ENCODE results near the gene HMGCLL1. TPM values are rescaled to one million over a fixed set of nuclear protein-coding genes. Genes with fewer than 3 reads are reported as not detected.

Gene HMGCLL1
- total RNA-seq, 1 experiment from 2014 or later: 0.39 TPM

DNA sequence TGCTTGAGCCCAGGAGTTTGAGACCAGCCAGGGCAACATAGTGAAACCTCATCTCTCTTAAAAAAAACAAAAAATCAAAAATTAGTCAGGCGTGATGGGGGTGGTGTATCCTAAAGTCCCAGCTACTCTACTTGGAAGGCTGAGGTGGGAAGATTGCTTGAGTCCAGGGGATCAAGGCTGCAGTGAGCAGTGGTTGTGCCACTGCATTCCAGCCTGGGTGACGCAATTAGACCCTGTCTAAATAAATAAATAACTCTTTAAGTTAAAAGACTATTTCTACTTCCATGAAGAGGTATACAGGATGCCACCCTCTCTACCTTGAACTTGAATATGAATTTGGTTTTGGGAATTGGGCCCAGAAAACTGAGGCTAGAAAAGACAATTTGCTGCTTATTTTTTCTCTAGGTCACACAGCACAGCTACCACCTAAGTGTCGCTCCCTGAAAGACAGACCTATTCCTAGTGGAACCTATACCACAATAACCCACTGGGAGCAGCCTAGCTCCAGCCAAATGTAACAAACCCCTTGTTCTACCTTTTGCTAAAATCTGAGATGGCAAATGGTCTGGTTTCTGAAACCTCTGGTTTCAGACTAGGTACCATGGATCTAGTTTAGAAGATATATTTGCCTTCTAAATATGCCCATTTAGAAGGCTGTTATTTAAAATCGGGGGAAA is 35.2 kb downstream of the HMGCLL1 start:
- Histone ChIP-seq H3F3A (ENCODE audit: insufficient read depth, low read depth) (no peaks in the 10 kb centered on the region), H3K36me3 (ENCODE audit: low read depth) (no peaks in the 10 kb centered on the region), H4K20me1 (ENCODE audit: insufficient read depth) (no peaks in the 10 kb centered on the region), H3K4me2 (no peak overlapping the region), H3K9me3 (ENCODE audit: insufficient read depth, low read depth) (no peaks in the 10 kb centered on the region; the same call in 1 of the 2 replicates), H3K9me2 (ENCODE audit: insufficient read depth) (no peaks in the 10 kb centered on the region), H3K4me3 (no peak overlapping the region), H3K4me1 (replicated peaks; ENCODE audit: insufficient read depth) (no peaks in the 10 kb centered on the region), H3K27ac (no peak overlapping the region), H3K79me2 (ENCODE audit: low read depth) (no peaks in the 10 kb centered on the region), H3K27me3 (ENCODE audit: insufficient read depth, low read depth) (no peaks in the 10 kb centered on the region), H2AFZ (no peak overlapping the region)
- DNase-seq: no peak
- POLR2A ChIA-PET (ENCODE audit: unreplicated experiment): no interaction called here
- CTCF ChIA-PET: no interaction called here
- TF ChIP-seq EZH2 (IDR thresholded peaks at IDR 0.05; ENCODE audit: low read depth): no peak
- TF ChIP-seq, protein P1, sequence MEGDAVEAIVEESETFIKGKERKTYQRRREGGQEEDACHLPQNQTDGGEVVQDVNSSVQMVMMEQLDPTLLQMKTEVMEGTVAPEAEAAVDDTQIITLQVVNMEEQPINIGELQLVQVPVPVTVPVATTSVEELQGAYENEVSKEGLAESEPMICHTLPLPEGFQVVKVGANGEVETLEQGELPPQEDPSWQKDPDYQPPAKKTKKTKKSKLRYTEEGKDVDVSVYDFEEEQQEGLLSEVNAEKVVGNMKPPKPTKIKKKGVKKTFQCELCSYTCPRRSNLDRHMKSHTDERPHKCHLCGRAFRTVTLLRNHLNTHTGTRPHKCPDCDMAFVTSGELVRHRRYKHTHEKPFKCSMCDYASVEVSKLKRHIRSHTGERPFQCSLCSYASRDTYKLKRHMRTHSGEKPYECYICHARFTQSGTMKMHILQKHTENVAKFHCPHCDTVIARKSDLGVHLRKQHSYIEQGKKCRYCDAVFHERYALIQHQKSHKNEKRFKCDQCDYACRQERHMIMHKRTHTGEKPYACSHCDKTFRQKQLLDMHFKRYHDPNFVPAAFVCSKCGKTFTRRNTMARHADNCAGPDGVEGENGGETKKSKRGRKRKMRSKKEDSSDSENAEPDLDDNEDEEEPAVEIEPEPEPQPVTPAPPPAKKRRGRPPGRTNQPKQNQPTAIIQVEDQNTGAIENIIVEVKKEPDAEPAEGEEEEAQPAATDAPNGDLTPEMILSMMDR (conservative IDR thresholded peaks at IDR 0.05): no peak
- BruUV-seq (replicated peaks): no TSS peak
- intact Hi-C loops (cut with micrococcal nuclease; ENCODE audit: unreplicated experiment): no loop called here

DNA sequence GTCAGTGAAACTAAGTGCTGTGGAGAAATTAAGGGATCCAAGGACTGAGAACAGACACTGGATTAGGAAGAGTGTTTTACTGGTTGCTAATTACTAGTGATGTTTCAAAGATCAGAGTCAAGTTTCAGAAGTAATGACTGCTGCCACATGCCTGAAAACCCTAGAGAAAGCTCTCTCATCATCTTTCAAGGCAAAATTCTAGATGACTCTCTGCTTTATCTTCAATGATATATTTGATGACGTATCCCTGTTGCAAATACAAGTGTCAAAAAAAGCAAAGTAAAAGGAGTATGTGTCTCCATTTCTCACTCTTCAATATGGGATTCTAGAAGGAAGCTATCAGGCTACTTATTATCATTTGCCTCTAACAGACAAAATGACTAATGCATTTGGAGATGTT is 38.0 kb downstream of the HMGCLL1 start:
- Histone ChIP-seq H3K4me1 (replicated peaks; ENCODE audit: insufficient read depth) (no peaks in the 10 kb centered on the region), H2AFZ (no peak overlapping the region), H4K20me1 (ENCODE audit: insufficient read depth) (no peaks in the 10 kb centered on the region), H3K9me2 (ENCODE audit: insufficient read depth) (no peaks in the 10 kb centered on the region), H3K27ac (no peak overlapping the region), H3F3A (ENCODE audit: insufficient read depth, low read depth) (no peaks in the 10 kb centered on the region), H3K36me3 (ENCODE audit: low read depth) (no peaks in the 10 kb centered on the region), H3K79me2 (ENCODE audit: low read depth) (no peaks in the 10 kb centered on the region), H3K4me2 (no peak overlapping the region), H3K4me3 (no peak overlapping the region), H3K27me3 (ENCODE audit: insufficient read depth, low read depth) (no peaks in the 10 kb centered on the region), H3K9me3 (ENCODE audit: insufficient read depth, low read depth) (no peaks in the 10 kb centered on the region; the same call in 1 of the 2 replicates)
- no peak for TF ChIP-seq EZH2 (IDR thresholded peaks at IDR 0.05; ENCODE audit: low read depth)
- TF ChIP-seq, protein P1 (conservative IDR thresholded peaks at IDR 0.05): no peak
- DNase-seq: no peak
- BruUV-seq (replicated peaks): no TSS peak
- intact Hi-C loops (cut with micrococcal nuclease; ENCODE audit: unreplicated experiment): no loop called here
- POLR2A ChIA-PET (ENCODE audit: unreplicated experiment): no interaction called here
- CTCF ChIA-PET: no interaction called here

DNA sequence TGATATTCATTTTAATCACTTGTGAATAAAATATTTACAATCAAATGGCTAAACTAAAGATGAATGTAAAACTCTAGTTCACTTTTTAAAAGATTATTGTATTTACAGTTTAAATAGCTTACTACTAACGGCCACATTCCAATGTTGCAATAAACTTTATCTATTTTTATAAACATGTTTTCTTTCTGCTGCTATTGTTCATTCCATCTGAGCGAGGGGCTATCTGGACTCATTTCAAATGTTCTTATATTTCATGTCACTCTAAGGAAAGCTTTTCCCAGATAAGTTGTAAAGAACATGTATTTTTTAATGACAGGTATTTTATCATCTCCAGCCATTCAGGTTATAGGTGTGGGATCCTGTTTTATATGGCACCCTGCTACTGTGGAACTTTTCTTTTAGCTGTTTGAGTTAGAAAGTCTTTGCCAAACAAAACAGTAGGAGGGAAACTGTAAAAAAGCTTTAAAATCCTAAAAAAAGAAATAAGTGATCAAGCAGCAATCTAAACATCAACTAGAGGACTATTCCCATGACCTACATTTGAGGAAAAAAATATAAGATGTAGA is 42.5 kb downstream of the HMGCLL1 start:
- Histone ChIP-seq H3F3A (ENCODE audit: insufficient read depth, low read depth) (no peaks in the 10 kb centered on the region), H3K9me2 (ENCODE audit: insufficient read depth) (no peaks in the 10 kb centered on the region), H3K36me3 (ENCODE audit: low read depth) (no peaks in the 10 kb centered on the region), H3K79me2 (ENCODE audit: low read depth) (no peaks in the 10 kb centered on the region), H3K27ac (no peak overlapping the region), H3K4me2 (no peak overlapping the region), H3K9me3 (ENCODE audit: insufficient read depth, low read depth) (no peaks in the 10 kb centered on the region), H3K4me3 (no peak overlapping the region), H2AFZ (no peak overlapping the region), H3K4me1 (replicated peaks; ENCODE audit: insufficient read depth) (no peaks in the 10 kb centered on the region), H3K27me3 (ENCODE audit: insufficient read depth, low read depth) (no peaks in the 10 kb centered on the region), H4K20me1 (ENCODE audit: insufficient read depth) (no peaks in the 10 kb centered on the region)
- no peak for DNase-seq
- intact Hi-C loops (cut with micrococcal nuclease; ENCODE audit: unreplicated experiment): no loop called here
- POLR2A ChIA-PET (ENCODE audit: unreplicated experiment): no interaction called here
- TF ChIP-seq, protein P1 (conservative IDR thresholded peaks at IDR 0.05): no peak
- TF ChIP-seq EZH2 (IDR thresholded peaks at IDR 0.05; ENCODE audit: low read depth): no peak
- CTCF ChIA-PET: no interaction called here
- no TSS peak for BruUV-seq (replicated peaks)

Measured in PC-9 (cell line).